Stomach (tissue), 4 donors: ENCODE measurements around the gene CCNYL1.

Experiments
- POLR2A ChIP-seq, 4 donors: fragments of 450-650 bp; IDR thresholded peaks; one replicate each; pipeline ENCODE4 v1.6.1; 2016; ENCODE audit warnings: antibody characterized with exemption in 4 of 4, control low read depth in 2 of 4, mild to moderate bottlenecking in 1 of 4, moderate library complexity in 1 of 4
- POLR2AphosphoS5 ChIP-seq, 3 donors: sonication (generic); formaldehyde crosslinking; IDR thresholded peaks; one replicate each; pipeline ENCODE4 v1.6.1; 2016; ENCODE audit warnings: antibody characterized with exemption in 3 of 3
- TF ChIP-seq, protein P1 (sequence below), 7 experiments: fragments of 450-650 bp in 4 of 7; fragments of 200-600 bp in 3 of 7; sonication (generic) in 3 of 7; IDR thresholded peaks; one replicate each; pipeline ENCODE4 v1.5.1; 2016 to 2019; ENCODE audit warnings: antibody characterized with exemption in 7 of 7, control low read depth in 2 of 7, mild to moderate bottlenecking in 1 of 7

DNA sequence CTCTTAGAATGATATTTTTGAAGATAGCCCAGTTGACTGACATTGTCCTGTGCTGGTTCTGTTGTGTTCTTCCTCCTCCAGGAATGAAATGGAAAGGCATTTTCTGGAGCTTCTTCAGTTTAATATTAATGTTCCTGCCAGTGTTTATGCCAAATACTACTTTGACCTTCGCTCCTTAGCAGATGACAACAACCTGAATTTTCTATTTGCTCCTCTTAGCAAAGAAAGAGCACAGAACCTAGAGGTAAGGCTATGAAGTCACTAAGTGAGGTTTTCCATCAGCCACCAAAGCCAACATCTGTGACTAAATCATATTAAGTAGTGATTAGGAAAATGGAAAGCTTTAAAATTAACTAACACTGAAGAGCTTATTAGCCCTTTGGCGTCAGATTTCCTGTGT, 39.4 kb downstream of the CCNYL1 start:
- TF ChIP-seq POLR2AphosphoS5 (IDR thresholded peaks at IDR 0.05) (no peak), POLR2A (IDR thresholded peaks at IDR 0.05) (no peak)
- TF ChIP-seq, protein P1, sequence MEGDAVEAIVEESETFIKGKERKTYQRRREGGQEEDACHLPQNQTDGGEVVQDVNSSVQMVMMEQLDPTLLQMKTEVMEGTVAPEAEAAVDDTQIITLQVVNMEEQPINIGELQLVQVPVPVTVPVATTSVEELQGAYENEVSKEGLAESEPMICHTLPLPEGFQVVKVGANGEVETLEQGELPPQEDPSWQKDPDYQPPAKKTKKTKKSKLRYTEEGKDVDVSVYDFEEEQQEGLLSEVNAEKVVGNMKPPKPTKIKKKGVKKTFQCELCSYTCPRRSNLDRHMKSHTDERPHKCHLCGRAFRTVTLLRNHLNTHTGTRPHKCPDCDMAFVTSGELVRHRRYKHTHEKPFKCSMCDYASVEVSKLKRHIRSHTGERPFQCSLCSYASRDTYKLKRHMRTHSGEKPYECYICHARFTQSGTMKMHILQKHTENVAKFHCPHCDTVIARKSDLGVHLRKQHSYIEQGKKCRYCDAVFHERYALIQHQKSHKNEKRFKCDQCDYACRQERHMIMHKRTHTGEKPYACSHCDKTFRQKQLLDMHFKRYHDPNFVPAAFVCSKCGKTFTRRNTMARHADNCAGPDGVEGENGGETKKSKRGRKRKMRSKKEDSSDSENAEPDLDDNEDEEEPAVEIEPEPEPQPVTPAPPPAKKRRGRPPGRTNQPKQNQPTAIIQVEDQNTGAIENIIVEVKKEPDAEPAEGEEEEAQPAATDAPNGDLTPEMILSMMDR (IDR thresholded peaks at IDR 0.05): no peak
